HEK293 (cell line): ENCODE data around the gene GIT1.

Experiments used
- YY1 ChIP-seq: fragments of 450-650 bp; formaldehyde crosslinking; IDR thresholded peaks from 2 replicates; pipeline ENCODE4 v1.5.1; 2018; ENCODE audit warnings: missing biosample characterization, missing genetic modification characterization
- ZNF114 ChIP-seq: fragments of 450-650 bp; formaldehyde crosslinking; IDR thresholded peaks from 2 replicates; pipeline ENCODE4 v1.5.0; 2017; ENCODE audit warnings: missing biosample characterization, missing genetic modification characterization
- ZNF146 ChIP-seq: fragments of 450-650 bp; formaldehyde crosslinking; IDR thresholded peaks from 2 replicates; pipeline ENCODE4 v1.5.1; 2016; ENCODE audit warnings: missing biosample characterization, missing genetic modification characterization
- ZNF157 ChIP-seq: fragments of 450-650 bp; formaldehyde crosslinking; IDR thresholded peaks from 2 replicates; pipeline ENCODE4 v1.5.1; 2016; ENCODE audit warnings: missing biosample characterization, missing genetic modification characterization
- ZNF501 ChIP-seq: fragments of 450-650 bp; formaldehyde crosslinking; IDR thresholded peaks from 2 replicates; pipeline ENCODE4 v1.5.1; 2016; ENCODE audit warnings: missing biosample characterization, missing genetic modification characterization
- ZNF530 ChIP-seq: fragments of 450-650 bp; formaldehyde crosslinking; IDR thresholded peaks from 2 replicates; pipeline ENCODE4 v1.5.1; 2016; ENCODE audit warnings: low read depth, missing biosample characterization, missing genetic modification characterization
- ZNF549 ChIP-seq: fragments of 450-650 bp; IDR thresholded peaks from 2 replicates; pipeline ENCODE4 v1.5.1; 2018; ENCODE audit warnings: missing biosample characterization, missing genetic modification characterization, mild to moderate bottlenecking, inconsistent platforms, moderate library complexity
- ZNF843 ChIP-seq: fragments of 450-650 bp; formaldehyde crosslinking; IDR thresholded peaks from 2 replicates; pipeline ENCODE4 v1.5.1; 2016; ENCODE audit warnings: missing biosample characterization, missing genetic modification characterization
- TF ChIP-seq, protein P1 (sequence below): fragments of 450-650 bp; formaldehyde crosslinking; IDR thresholded peaks from 2 replicates; pipeline ENCODE4 v1.5.1; 2016; ENCODE audit warnings: missing biosample characterization, missing genetic modification characterization
- TF ChIP-seq, protein P2 (sequence below): fragments of 450-650 bp; formaldehyde crosslinking; optimal IDR thresholded peaks from 2 replicates; pipeline ENCODE3; 2016; ENCODE audit warnings: missing biosample characterization, mild to moderate bottlenecking, missing genetic modification characterization
- TF ChIP-seq, protein P3 (sequence below): IDR thresholded peaks from 2 replicates; pipeline ENCODE4 v1.6.1; 2011; ENCODE audit warnings: mild to moderate bottlenecking, low read depth, low read length, borderline replicate concordance

DNA sequence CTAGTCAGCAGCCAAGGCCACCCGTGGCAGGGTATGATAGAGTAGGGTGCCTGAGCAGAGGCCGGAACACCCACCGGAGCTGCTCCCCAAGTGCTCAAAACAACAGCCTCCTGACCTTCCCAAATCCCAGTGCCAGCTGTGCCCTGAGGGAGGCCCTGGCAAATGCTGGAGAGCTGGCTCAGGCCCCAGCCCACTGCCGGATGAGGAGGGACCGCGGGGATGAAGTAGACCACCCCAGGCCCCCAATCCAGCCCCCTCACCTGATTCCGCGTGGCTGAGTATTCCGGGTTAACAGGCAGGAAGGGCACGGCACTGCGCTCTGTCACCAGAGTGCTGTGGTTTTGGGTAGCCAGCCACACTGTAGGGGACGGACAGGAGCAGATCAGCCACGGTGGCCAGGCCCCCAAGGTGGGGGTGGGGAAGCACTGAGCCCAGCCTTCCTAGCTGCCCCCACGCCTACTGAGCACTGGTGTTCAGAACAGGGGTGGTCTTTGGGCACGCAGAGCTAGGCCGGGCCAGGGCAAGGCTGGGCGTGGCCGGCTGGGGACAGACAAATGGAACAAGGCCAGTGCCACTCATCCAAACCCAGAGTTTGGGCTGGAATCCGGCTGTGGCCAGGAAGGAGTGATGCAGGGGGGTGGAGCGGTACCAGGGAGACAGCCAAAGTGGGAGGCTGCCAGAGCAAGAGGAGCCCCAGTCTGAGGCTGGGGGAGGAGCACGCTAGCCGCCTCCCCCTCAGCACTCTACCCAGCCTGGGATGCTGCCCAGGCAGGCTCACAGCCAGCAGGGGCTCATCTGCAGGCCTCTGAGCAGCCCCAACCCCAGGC lies 11.8 kb downstream of the GIT1 start:
- TF ChIP-seq ZNF549 (no peak), ZNF501 (tag by site-specific recombination) (no peak), ZNF157 (no peak), ZNF843 (tag by site-specific recombination) (no peak), ZNF146 (tag by site-specific recombination) (no peak), ZNF114 (tag by site-specific recombination) (no peak), ZNF530 (tag by site-specific recombination) (no peak), YY1 (tag by site-specific recombination) (no peak)
- TF ChIP-seq, protein P1, sequence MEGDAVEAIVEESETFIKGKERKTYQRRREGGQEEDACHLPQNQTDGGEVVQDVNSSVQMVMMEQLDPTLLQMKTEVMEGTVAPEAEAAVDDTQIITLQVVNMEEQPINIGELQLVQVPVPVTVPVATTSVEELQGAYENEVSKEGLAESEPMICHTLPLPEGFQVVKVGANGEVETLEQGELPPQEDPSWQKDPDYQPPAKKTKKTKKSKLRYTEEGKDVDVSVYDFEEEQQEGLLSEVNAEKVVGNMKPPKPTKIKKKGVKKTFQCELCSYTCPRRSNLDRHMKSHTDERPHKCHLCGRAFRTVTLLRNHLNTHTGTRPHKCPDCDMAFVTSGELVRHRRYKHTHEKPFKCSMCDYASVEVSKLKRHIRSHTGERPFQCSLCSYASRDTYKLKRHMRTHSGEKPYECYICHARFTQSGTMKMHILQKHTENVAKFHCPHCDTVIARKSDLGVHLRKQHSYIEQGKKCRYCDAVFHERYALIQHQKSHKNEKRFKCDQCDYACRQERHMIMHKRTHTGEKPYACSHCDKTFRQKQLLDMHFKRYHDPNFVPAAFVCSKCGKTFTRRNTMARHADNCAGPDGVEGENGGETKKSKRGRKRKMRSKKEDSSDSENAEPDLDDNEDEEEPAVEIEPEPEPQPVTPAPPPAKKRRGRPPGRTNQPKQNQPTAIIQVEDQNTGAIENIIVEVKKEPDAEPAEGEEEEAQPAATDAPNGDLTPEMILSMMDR = no peak
- TF ChIP-seq, protein P2, sequence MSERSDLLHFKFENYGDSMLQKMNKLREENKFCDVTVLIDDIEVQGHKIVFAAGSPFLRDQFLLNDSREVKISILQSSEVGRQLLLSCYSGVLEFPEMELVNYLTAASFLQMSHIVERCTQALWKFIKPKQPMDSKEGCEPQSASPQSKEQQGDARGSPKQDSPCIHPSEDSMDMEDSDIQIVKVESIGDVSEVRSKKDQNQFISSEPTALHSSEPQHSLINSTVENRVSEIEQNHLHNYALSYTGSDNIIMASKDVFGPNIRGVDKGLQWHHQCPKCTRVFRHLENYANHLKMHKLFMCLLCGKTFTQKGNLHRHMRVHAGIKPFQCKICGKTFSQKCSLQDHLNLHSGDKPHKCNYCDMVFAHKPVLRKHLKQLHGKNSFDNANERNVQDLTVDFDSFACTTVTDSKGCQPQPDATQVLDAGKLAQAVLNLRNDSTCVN (tag by site-specific recombination) = no peak
- TF ChIP-seq, protein P3, sequence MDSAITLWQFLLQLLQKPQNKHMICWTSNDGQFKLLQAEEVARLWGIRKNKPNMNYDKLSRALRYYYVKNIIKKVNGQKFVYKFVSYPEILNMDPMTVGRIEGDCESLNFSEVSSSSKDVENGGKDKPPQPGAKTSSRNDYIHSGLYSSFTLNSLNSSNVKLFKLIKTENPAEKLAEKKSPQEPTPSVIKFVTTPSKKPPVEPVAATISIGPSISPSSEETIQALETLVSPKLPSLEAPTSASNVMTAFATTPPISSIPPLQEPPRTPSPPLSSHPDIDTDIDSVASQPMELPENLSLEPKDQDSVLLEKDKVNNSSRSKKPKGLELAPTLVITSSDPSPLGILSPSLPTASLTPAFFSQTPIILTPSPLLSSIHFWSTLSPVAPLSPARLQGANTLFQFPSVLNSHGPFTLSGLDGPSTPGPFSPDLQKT = no peak
